Epithelial cell of esophagus (primary cell): ENCODE results near the gene EEF2K.

Source experiments
- DNase-seq: peaks from one replicate; pipeline ENCODE4 v3.0.0; 2010; ENCODE audit warnings: low read depth
- H3K4me3 ChIP-seq: 2 replicates; pipeline ENCODE4 v1.5.1; 2011; ENCODE audit warnings: mild to moderate bottlenecking, low read length, control low read depth
- CTCF ChIP-seq: IDR thresholded peaks from 2 replicates; pipeline ENCODE4 v1.5.1; 2011; ENCODE audit warnings: low read depth, mild to moderate bottlenecking, low read length, control low read depth, inconsistent platforms; ENCODE audit not compliant: insufficient read depth; ENCODE audit errors: missing control alignments

EEF2K gene

GRCh38 chr16:22312897-22313781 is 107.1 kb downstream of the EEF2K start:
- TF ChIP-seq CTCF = no peak
- DNase-seq = peak; percentile 34
- no peak overlapping the region for H3K4me3 ChIP-seq

GRCh38 chr16:22313876-22314470 is 107.9 kb downstream of the EEF2K start:
- no peak for DNase-seq
- H3K4me3 ChIP-seq = no peak overlapping the region
- TF ChIP-seq CTCF = no peak

GRCh38 chr16:22314661-22315626 is 108.9 kb downstream of the EEF2K start:
- peak; percentile 94 for DNase-seq
- peak overlapping the region; percentile 19 for H3K4me3 ChIP-seq

GRCh38 chr16:22315979-22316378 is 109.9 kb downstream of the EEF2K start:
- TF ChIP-seq CTCF = no peak
- no peak overlapping the region for H3K4me3 ChIP-seq
- DNase-seq = no peak

More at GRCh38 chr16:22314661-22315626, 108.9 kb downstream of the EEF2K start:
- TF ChIP-seq CTCF = no peak

- no peak for TF ChIP-seq CTCF
- DNase-seq = no peak
- H3K4me3 ChIP-seq = no peak overlapping the region
Measured at GRCh38 chr16:22316411-22316811, 110.3 kb downstream of the EEF2K start.

- TF ChIP-seq CTCF = no peak
- no peak overlapping the region for H3K4me3 ChIP-seq
- no peak for DNase-seq
Measured at GRCh38 chr16:22317001-22317530, 111.0 kb downstream of the EEF2K start.
